GM19324 (cell line): Measurements from ENCODE around the gene COX8A.
"Not testable (repeated sequence)": the region's sequence is repeated elsewhere in the genome, so short reads cannot be mapped to it uniquely, and the experiment has no call there.

Experiments used
- ATAC-seq: cut with Tn5 transposase; IDR thresholded peaks from one replicate; pipeline ENCODE4 v1.9.1; 2021; ENCODE audit warnings: mild to moderate bottlenecking, moderate library complexity; ENCODE audit not compliant: unreplicated experiment, low FRiP score

COX8A gene, protein sequence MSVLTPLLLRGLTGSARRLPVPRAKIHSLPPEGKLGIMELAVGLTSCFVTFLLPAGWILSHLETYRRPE

DNA sequence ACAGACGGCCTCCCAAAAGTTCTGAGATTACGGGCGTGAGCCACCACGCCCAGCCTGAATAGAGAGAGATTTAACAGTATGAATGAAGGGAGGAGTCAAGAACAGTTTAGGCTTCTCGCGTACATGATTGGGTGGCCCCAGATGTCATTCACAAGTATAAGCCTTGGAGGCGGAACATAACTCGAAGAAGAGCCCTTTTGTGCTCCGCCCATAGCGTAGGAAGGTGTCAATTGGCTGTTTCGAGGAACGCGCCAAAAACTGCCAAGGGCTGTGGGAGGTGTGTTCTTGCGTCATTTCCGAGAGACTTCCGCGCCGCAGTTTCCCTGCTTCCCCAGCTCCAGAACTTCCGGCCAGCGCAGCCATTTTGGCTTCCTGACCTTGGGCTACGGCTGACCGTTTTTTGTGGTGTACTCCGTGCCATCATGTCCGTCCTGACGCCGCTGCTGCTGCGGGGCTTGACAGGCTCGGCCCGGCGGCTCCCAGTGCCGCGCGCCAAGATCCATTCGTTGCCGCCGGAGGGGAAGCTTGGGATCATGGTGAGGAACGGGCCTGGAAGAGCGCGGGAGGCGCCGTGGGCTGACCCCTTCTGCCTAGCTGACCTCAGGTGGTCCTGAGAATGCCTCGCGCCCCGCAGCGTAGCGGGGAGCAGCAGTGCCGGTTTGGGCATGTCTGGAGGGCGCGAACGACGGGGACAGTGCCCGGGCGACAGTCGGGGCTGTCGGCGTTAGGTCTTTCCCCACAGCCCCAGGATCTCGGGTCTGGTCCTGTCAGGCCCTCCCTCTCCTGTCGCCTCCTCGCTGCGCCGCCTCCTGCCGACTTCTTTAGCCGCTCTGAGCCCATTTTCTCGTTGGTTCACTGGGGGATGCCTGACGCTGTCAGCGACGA, at the start of gene COX8A:
Gene COX8A, plus strand, starts transcription at position 362 of the 885 bp plus-strand sequence. Its CDS starts 61 bp downstream, at position 423.
- peak; percentile 97 for ATAC-seq

DNA sequence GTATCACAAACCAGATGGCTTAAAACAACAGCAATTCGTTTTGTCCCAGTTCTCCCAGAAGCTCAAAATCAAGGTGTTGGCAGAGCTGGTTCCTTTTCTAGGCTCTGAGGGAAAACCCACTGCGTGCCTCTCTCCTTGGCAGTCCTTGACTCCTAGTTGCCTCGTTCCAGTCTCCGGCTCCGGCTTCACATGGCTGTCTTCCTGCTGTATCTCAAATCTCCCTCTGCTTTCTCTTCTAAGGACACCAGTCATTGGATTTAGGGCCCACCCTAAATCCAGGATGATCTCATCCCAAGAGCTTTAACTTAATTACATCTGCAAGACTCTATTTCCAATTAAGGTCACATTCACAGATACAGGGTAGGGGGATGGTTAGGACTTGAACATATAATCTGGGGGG, 44.8 kb upstream of the COX8A start:
- no peak for ATAC-seq

DNA sequence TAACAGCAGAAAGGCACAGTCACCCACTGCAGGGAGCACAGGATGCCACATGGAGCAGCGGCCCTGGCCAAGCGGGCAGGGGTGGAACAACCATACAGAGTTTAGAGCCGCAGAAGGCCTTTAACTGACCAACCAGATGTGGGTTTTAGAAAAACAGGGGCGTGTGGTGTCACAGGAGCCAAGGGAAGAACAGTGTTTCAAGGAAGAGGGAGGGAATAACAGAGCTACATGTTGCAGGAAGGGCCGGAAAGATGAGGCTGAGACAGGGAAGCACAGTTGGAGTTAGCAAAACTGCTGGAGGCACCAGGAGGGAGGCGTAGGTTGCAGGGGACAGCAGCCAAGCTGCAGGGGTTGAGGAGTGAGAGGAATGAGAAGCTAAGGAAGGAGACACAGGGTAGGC, 43.4 kb upstream of the COX8A start:
- ATAC-seq, result no peak

DNA sequence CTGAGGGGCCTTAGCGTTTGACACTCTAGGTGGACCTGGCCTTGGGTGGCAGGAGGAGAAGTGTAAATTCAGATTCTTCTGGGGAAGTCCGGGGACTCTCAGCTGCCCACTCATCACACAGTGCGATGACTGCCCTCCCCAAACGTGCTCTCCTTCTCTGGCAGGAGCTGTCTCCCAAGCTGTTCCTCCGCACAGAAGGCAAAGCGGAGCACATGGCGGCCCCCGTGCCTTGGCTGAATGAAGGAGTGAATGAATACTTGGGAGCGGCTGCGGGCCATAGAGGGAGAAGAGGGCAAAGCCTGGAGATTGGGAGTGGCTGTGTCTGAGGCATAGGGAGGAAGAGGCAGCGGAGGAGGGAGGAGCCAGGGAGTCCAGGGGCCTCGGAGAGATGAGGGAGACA, 42.5 kb upstream of the COX8A start:
- no peak for ATAC-seq

DNA sequence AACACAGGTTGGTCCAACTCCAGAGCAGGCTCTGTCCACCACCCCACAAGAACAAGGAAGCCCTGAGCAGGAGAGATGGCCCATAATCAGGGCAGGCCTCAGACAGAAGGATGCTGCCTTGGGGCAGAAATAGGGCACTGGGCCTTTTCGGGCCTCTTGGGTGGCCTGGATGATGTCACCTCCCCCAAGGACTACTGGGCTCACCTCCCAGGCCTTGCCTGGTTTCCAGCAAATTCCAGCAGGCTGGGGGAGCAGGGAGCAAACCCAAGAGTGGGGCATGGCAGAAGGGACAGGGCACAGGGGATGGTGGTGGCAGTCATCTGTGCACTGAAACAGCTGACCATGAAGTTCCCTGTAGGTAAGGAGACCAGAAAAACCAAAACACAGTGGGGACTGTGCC, 41.0 kb upstream of the COX8A start:
- ATAC-seq, result no peak

DNA sequence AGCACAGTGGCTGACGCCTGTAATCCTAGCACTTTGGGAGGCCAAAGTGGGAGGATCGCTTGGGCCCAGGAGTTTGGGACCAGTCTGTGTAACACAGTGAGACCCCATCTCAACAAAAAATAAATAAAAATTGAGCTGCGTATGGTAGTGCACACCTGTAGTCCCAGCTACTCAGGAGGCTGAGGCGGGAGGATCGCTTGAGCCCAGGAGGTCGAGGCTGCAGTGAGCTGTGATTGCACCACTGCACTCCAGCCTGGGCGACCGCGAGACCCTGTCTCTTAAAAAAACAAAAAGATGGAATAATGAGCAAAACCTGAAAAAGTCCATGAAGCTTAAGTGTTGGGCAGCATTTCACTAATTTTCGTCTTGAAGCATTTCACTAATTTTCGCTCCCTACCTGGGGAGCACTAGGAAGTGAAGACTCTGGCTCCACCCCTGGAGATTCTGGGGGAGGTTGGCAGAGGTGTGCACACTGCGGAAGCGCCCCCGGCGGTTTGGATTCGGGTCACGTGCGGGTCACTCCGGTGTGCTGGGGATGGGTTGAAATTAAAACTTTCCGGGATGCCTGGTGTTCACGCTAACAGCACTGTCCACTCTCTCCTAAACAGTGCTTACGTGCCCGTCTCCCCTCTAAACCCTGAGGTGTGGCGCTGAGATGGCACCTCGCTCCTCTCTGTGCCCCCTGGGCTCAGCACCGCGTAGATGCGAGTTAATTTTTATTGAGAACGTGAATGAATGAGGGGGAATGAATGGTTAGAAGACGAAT, 36.5 kb upstream of the COX8A start:
- peak; percentile 11 for ATAC-seq

DNA sequence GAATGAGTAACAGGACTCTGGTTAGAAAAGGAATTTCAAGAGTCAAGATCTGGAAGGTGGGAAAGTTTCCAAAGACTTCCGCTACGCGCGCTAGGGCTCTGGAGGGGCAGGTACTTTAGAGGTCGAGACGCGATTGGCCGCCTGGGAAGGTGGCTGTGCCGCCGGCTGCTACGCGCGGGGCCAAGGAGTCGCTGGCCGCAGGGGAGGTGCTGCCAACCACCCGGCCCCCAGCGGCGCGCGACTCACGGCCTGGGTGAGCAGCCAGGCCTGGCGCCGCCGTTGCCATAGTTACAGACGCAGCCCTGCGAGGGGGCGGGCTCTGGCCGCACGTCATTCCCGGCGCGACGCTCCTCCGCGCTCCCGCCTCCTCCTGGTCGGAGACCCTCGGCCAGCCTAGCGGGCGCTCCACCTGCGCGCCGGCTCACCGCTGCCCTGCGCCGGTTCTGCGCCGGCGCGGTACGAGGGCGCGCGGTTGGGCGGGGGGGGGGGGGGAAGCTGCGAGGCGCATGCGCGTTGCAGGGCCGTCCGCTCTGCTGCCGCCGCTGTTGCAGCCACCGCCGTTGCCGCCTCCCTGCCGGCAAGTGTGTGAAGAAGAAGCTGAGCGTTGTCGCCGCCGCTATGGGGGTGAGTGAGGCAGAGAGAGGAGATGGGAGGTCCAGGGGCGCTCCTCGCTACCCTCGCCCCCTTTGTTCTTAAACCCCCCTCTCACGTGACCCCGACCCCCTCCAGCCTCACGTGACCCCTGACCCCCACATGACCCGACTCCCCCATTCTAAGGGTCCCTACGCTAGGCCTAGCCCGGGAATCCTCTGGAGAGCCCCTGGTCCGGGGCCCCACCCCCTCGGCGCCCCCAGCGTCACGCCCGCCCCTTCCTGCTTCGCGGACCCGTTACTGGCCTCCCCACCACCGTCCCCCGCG, 35.7 kb upstream of the COX8A start, which contains the start of gene NAA40:
Gene NAA40, plus strand, starts transcription at position 524 of the 918 bp plus-strand sequence. Its CDS starts 95 bp downstream, at position 619.
- peak; percentile 98 for ATAC-seq

DNA sequence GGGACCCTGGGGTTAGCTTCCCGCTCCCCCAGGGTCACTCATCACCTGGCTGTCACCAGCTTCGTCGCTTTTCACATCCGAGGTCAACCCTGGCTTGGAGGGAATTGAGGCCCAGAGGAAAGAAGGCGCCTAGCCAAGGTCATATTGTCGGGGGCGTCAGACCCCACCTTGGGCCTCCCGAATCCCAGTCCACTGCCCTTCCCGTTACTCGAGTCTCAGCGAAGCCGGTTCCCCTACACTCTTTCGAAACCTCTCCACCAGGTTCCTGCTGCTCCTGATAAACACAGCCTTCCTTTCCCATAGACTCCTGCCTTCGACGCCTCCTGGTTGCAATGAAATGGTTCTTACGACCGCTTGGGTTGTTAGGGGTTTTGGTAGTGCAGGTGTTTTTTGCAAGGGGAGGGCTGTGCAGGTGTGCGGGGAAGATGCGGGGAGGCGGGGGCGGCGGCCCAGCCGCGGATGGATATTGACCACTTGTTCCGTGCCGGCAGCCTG, 35.0 kb upstream of the COX8A start:
- ATAC-seq, result no peak

DNA sequence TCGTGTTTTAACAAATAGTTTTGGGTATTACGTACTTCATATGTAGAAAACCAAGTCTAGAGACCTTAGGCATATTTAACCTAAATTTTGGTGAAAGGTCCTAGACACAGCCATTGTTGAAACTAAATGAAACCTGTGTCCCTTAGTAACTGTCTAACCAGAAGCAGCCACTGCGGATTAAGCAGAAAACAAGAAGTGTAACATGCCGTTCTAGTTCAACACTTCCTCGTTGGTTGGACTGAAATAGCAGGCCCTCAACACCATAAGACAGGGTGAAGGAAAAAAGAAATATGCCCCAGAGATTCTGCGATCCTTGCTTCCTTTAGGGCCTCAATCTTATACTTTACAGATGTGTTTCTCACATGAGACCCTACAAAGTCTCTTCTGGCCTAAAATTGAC, 33.6 kb upstream of the COX8A start:
- no peak for ATAC-seq

DNA sequence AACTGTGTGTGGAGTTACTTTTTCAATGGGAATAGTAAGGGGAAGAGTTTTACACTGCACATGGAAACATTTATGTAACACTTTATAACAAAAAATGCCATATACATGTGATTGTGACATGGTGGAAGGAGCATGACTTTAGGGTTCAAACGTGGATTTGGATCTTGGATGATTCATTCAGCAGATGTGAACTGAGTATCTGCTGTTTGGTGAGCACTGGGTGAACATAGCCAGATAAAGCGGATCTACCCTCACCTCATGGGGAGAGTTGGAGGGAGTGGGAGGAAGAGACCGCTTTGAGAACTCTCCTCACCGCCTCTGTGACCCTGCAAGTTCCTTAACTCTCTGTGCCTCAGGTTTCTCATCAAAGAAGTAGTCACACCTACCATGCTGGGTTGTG, 32.5 kb upstream of the COX8A start:
- no peak for ATAC-seq

DNA sequence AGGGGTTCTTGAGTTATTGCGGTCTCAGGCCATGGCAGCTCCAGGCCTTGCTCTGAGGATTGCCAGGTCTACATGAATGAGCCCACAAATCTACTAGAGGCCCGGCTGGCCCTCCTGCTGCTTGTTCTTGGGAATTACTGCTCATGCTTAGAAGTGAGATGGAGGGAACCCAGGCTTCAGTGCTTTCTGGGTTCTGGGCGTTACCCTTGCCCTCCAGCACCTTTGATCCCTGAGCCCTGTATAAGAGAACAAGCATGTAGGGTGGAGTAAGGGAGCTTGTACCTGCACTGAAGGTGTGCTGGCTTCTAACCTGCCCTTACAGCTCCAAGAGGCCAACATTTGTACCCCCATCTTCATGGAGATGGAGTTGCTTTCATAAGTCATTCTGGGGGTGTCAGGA, 31.6 kb upstream of the COX8A start:
- ATAC-seq, result no peak

DNA sequence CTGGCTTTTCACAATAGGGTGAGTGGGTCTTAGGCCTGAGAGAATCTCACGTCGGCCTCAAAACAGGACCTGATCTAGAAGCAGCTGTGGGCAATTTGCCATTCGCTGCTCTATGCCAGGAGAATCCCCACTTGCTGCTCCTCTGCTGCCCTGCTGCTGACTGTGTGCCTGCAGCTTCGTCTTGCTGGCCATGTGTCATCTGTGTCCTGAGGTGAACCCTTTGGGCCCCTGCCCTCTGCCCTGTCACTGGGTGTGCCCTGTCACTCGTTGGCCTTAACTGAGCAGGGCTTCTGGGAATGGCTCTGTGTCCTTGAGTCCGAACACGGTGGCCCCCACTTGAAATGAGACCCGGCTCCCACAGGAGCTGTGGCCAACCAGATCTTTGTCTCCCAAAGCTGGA, 29.4 kb upstream of the COX8A start:
- ATAC-seq, result no peak

DNA sequence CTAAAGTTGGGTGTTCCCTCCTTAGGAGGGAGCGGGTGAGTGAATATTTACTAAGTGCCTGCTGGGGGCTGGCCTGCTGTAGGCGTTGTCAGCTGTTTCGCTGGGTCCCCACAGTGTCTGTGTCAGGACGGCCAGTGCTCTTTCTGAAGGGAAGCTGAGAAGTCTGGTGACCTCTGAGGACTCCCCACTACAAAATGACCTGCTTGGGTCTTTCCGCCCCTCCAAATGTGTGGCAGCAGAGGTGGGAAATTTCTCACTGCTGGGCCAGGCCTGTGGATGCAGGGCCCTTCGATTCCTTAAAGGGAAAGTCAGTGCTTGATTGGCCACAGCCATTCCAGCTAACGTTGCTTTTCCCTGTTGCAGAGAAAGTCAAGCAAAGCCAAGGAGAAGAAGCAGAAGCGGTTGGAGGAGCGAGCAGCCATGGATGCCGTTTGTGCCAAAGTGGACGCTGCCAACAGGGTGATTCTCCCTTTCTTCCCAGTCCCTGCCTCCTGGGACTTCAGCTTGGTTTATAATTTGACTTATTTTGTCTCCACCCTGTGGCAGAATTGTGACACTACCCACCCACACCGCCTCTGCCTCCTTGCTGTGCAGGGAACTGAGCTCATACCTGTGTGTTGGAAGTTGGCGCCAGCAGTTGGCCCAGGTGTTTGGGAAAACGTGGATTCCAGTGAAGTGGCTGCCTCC, 28.8 kb upstream of the COX8A start:
- ATAC-seq, result no peak

DNA sequence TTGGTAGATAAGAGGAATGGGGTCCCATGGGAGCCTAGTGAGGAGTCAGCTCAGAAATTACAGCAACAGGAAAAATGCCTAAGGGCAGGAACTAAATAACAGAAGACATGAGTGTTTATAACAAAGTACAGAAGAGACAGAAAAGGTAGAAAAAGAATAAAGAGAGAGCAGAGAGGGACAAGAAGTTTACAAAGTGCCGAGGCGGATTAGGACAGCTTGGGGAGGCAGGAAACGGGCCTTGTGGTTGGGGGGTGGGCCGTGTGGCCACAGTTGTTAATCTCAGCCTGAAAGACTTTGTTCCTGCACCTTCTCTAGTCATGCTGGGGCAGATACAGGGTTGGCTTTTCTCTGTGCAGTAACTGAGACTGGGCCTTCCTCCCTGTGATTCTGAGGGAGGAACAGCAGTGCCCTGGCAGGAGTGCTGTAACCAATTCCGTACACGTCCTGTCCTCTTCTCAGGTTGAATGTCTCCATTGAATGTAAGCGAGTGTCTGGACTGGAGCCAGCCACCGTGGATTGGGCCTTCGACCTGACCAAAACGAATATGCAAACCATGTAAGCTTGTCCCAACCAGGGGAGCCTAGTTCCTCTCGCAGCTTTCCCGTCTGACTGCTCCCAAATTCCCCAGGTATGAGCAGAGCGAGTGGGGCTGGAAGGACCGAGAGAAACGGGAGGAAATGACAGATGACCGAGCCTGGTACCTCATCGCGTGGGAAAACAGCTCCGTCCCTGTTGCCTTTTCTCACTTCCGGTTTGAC, 22.5 kb upstream of the COX8A start:
- no peak for ATAC-seq

DNA sequence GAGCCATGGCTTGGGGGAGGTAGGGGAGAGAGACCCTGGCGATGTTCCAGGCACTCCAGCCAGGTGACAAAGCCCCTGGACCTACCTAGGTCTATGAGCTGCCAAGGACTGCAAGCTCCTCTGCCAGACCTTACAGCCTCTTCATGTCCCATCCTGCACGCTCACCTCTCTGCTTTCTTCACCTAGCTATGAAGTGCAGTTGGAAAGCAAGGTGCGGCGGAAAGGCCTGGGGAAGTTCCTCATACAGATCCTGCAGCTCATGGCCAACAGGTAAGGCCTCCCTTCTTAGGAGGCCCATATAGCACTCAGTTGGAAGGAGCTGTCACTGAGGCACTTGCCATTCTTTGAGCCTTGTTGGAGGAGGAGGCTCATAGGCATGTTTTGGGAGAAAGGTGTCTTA, 21.9 kb upstream of the COX8A start:
- ATAC-seq, result no peak

DNA sequence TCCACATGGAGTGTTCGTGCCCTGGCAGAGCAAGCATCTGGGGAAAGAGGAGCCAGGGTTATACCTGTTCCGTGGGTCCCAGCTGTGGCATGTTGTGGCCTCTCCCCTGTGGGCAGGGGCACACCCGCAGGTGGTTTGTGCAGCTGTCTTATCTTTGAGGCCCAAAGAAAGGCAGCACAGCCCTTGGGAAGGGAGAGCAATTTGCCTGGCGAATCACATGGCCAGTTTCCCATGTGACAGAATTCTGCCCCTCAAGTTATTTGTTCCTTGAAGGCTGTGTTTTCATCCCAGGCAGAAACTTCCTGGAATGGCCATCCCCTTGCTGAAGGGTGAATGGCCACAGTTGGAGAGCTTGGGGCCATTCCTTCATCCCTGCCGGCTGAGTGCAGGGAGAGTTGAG, 16.4 kb upstream of the COX8A start:
- ATAC-seq, result no peak

DNA sequence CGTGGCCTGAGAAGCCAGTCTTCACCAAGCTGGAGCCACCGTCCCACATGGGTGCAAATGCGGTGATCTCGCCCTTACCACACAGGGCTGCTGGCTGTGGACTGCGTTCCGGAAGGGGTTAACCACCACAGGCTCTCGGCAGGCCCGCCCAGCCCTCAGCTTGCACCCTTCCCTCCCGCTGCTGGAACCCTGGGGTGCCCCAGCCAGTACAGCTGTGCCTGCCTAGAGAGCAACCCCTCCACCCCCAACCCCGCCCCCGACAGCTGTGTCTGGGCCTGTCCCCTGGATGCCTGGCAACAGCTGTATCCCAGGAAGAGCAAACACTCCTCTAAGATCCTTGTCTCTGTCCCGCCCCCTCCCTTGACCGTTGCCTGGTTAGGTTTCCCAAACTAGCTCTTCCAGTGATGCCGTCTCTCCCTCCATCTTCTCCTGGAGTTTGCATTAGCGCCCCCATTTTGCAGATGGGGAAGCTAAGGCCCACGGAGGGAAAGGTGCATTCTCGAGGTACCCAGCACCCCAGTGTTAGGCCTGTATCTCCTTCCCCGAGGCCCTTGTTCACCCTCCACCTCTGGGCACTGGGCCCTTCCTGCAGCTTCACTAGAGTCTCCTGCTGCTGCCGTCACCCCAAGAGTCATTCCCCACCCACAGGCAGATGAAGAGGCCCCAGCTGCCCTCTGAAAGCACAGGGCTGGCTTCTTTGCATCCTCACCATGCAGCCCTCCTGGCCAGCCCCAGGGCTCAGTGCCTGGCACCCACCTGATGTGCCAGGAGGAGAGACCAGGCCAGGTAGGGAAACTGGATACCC, 12.6 kb upstream of the COX8A start:
- no peak for ATAC-seq

DNA sequence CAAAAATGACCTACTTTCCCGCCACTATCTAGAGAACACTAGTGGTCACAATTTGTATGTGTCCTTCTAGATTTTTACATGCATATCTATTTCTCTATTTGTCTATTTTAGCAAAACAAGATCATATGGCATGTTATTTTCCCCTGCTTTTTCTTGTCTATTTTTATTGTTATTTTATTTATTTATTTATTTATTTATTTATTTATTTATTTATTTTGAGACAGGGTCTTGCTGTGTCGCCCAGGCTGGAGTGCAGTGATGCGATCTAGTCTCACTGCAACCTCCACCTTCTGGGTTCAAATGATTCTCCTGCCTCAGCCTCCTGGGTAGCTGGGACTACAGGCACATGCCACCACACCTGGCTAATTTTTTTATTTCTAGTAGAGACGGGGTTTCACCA, 10.5 kb upstream of the COX8A start:
- ATAC-seq, result not testable (repeated sequence)
